GM15510 (cell line): ENCODE measurements around the gene OR52H1.

Source experiments
- POLR2A ChIP-seq: IDR thresholded peaks from 3 replicates; pipeline ENCODE4 v1.6.1; 2011; ENCODE audit warnings: borderline replicate concordance; ENCODE audit not compliant: insufficient read length; ENCODE audit errors: extremely low read depth

The OR52H1 gene

GRCh38 chr11:5548440-5548839 lies at the start of gene OR52H1:
TSS of gene OR52H1 (minus strand) at chr11:5548540. CDS start at chr11:5545505, 3,035 bp downstream.
- TF ChIP-seq POLR2A: no peak

GRCh38 chr11:5597953-5598352 lies 49.6 kb upstream of the OR52H1 start:
- TF ChIP-seq POLR2A: no peak

GRCh38 chr11:5596607-5597201 lies 48.4 kb upstream of the OR52H1 start, which contains the start of gene TRIM6:
TSS of gene TRIM6 (plus strand) at chr11:5596637. CDS start at chr11:5596898, 261 bp downstream.
- TF ChIP-seq POLR2A: peak; percentile 17

DNA sequence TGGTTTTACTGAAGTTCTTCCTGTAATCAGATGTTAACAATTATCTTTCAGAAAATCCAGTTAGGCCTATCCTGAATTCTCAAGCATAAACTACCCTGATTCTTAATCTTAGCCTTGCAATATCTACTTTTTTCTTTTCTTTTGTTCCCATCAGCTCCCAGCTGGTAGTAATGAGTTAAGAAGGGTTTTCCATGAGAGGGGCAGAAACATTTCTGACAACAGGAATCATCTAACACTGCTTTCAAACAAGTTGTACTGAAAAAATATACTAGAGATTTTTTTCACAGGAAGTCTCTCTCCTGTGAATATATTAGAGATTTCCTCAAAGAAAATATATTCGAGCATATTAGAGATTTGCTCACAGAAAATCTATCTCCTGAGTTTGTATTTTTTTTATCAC lies 44.8 kb upstream of the OR52H1 start:
- TF ChIP-seq POLR2A: no peak

GRCh38 chr11:5592615-5593014 lies 44.3 kb upstream of the OR52H1 start:
- no peak for TF ChIP-seq POLR2A

- TF ChIP-seq POLR2A: no peak
These were observed 43.3 kb upstream of the OR52H1 start for GRCh38 chr11:5591613-5592012.

GRCh38 chr11:5581014-5581413 lies 32.7 kb upstream of the OR52H1 start:
- no peak for TF ChIP-seq POLR2A

DNA sequence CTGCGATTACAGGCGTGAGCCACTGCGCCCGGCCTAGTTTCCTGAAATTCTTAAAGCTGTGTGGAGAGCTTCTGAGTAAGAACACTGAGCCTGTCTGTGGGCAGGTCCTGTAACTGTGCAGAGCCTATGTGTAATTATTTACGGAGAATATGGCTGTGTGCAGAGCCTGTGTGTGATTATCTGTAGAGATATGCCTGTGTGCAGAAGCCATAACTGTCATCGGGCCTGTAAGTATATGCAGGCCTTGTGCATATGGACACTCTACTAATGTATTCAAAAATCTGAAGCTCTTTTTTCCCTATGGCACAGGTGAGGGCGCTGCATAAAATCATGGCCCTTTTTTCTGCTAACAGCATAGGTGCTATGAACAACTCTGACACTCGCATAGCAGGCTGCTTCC lies 32.2 kb upstream of the OR52H1 start, which contains the start of gene OR52B6:
Gene OR52B6 (plus strand): TSS at position 301 of the 400 bp plus-strand sequence. CDS start 0 bp downstream, at position 301.
- no peak for TF ChIP-seq POLR2A

DNA sequence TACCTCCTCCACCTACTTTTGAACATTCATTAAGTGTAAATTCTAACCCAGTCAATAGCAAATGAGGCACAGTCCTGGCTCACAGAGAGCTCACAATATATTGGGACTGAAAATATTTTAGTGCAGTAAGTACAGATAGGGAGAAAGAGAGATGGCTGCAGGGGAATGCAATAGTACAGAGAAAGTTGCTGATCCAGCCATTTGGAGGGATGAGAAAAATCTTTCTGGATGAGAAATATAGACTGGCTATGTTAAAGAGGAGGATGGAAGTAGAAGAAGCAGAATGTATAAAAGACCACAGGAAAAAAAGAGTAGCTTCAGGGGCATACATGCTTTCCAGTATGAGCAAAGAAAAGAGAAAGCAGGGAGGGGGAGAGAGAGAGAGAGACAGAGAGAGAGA lies 28.8 kb upstream of the OR52H1 start:
- no peak for TF ChIP-seq POLR2A

DNA sequence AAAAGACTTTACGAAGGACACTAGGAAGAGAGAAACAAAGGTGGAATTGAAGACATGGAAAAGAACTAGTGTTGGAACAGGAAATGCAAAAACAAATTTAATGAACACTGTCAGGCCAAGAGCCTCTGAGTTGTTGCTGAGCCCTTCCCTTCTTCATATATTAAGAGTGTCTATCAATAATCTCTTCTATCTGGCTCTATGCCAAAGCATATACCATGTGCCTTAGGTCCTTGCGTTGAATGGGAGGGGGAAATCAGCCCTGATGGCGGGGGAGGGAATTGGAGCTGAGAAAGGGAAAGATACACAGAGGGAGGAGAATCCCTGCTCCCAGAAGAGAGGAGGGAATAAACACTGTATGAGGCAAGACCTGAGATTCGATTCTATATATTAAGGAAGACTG lies 26.8 kb upstream of the OR52H1 start:
- TF ChIP-seq POLR2A: no peak

- no peak for TF ChIP-seq POLR2A
These were observed 26.3 kb upstream of the OR52H1 start for GRCh38 chr11:5574654-5575053.

DNA sequence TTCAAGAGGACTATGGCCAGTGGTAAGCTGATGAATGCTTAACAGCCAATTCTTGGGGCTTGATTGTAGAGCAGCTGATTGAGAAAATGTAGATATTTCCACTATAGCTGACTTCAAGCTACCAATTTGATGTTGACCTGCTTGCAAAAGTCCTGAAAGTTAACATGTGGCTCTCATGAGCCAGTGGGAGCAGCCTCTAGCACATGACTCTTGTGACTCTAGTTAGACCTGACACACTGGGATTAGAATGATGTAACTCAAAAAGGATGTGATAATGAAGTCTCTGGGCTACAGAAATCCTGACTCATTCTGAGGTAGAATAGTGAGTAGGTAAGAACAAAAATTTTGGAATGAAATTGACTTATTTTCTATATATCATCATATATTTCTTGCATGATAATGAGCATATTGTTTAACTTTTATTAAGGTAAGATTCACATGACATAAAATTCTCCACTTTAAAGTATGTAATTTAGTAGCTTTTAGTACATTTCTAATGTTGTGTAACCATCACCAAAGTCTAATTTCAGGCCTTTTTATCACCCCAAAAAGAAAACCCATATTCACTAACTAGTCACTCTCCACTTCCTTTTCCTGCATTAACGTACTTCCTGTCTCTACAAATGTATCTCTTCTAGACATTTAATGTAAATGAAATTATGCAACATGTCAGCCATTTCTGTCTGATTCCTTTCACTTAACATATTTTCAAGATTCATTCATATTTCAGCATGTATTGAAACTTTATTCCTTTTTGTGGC lies 16.1 kb upstream of the OR52H1 start:
- no peak for TF ChIP-seq POLR2A

DNA sequence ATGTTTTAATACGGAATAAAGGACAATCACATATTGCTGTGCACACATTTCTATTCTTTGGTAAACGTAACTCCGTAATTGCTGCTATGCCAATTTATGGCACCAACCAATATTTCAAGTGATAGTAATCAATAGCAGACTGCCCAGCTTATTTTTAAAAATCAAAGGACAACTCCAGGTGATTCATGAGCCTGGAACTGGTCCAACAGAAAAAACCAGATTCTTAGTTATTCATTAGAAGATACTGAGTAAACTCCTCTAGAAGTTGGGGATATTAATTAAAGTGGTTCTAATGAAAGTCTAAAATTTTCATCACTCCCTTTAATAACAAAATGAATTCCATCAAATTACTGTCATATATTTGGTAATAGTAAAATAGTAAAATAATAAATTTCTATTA lies 9.4 kb upstream of the OR52H1 start:
- no peak for TF ChIP-seq POLR2A

DNA sequence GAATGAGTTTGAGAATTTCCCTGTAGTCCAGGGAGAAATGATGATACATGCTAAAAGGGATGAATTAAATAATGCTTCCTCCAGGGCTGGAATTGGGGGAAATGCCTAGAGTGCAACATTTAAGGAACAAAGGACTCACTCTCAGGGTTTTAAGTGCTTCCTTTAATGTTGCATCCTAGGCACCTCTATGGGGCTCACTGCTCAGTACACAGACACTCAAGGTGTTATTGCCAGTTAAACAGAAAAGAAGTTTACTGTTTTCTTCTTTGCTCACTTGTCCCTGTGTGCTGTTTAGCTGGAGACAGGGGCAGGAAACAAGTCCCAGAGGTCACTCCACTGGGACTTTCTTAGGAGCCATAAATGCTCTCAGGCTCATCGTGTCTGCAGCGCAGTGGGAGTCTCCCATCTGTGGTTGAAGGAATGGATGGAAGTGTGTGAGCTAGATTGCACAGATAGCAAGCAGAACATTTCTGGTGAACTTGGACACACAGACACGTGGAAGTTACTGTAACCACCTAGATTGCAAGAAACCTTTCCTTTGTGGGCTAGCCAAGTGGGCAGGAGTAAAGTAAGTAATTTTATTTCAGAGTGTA lies 8.4 kb upstream of the OR52H1 start:
- TF ChIP-seq POLR2A: no peak

DNA sequence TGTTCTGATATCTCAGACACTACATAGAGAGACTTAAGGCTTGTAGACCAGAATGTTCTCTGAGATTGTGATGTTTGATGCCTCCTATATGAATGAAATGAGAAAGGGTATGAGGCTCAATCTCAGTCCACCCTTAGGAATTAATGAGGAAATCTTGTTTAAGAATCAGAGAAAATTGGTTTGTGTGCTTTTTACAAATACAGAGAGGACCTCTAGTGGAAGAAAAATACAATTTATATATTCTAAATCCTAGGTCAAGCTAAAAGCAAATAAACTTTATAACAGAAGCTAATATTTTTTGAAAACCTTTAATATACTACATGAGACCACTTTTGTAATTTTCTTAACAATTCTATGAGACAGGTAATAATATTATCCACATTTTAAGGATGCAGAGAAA lies 5.0 kb upstream of the OR52H1 start:
- TF ChIP-seq POLR2A: no peak
